Measurements from ENCODE around the gene SP9.

Gene SP9

DNA sequence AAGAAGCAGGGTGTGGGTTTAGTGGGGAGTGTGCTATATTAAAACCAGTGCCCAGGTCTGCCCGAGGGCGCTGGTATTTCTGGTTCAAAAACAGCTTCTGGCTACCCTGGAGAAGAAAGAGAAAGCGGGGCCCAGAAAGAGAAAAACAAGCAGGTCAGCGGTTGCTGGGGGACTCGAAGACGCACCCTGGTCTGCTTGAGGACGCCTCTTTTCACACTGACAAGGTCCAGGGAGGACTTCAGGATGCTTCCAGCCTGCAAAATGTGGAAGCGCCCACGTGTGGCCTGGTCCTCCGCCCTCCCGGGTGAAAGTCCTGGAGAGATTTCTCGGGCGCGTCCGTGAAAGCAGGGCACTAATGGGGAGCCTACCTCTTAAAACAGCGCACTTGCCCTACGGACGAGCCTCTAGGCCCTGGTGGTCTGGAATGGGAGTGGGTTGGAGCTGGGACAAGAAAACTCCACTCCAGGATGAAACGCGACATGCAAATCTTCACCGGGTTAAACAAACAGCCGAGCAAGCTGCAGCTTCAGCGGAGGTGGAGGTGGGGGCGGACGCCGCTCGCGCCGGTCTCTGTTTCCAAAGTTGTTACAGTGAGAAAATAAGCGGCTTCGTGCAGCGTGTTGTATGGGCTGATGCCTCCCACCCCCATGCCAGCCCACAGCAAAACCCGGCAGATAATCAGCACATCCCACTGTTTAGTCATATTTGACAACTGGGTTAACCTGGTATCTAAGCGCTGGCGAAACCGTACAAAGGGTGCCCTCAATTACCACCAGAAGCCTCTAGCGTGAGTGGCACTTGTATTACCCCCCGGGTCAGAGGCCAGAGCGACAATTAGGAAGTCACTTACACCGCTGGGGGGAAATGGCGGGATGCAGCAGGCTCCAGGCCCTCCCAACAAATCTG, 1.1 kb upstream of the SP9 start:
- DNase-seq = no peak

DNA sequence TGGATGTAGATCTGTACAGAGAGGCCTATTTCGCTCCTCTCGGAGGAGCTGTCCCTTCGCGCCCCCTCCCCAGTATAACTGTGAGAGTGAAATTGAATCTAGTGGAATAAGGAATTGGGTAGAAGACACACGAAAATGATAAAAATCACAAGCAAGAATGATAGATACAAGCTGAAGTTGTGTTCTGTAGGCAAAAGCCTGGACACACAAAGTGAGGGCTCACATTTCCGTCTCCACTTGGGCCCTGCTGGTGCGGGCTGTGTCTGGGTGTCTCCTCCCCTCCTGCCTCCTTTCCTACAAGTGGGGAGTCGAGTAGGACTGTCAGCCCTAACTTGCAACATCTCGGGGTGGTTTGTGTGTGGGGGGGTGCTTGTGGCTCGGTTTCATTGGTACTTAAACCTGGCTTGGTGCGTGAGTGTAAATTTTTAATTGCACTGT, 457 bp upstream of the SP9 start:
- DNase-seq = no peak

DNA sequence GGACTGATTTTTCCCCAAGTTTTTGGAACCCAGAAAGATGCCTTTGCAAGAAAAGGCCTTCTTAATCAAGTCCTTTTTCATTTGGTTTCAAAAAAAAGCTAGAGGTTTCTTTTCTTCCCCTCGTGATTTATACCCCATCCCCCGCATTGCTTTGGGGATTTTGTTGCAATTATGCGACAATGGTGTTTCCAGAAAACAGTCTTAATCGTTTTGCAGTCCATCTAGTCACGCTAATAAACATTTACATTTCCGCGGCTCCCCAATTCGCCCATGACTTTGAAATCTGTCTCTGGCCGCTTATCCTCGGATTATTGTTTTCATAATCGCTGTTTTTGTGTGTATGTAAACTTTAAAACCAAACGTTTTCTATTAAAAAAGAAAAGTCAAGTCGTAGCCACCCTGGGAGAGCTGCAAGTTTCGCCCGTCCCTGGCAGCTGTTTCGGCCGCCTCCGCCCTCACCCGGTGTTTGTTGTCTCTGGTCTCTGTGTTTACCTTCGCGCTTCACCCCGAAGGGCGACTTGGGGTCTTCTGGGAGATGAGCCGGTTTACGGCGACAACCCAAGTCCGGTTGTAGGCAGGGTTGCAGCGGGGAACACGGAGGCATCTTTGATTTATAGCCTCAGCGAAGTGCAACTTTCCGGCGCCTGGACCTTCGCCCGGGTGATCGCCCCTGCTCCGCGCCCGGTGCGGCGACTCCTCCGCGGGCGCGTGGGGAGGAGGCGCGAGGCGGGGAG, 667 bp downstream of the SP9 start:
- no peak for DNase-seq

DNA sequence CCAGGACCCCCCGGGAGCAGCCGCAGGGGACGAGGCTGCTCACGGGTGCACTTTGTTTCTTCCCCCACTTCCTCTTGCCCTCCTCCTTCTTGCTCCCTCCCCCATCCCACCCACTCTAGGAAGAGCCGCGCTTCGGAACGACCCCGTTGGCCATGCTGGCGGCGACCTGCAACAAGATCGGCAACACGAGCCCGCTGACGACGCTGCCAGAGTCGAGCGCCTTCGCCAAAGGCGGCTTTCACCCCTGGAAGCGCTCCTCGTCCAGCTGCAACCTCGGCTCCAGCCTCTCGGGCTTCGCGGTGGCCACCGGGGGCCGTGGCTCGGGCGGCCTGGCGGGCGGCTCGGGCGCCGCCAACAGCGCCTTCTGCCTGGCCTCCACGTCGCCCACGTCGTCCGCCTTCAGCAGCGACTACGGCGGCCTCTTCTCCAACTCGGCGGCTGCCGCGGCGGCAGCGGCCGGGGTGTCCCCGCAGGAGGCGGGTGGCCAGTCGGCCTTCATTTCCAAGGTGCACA, 1.3 kb downstream of the SP9 start:
- no peak for DNase-seq

DNA sequence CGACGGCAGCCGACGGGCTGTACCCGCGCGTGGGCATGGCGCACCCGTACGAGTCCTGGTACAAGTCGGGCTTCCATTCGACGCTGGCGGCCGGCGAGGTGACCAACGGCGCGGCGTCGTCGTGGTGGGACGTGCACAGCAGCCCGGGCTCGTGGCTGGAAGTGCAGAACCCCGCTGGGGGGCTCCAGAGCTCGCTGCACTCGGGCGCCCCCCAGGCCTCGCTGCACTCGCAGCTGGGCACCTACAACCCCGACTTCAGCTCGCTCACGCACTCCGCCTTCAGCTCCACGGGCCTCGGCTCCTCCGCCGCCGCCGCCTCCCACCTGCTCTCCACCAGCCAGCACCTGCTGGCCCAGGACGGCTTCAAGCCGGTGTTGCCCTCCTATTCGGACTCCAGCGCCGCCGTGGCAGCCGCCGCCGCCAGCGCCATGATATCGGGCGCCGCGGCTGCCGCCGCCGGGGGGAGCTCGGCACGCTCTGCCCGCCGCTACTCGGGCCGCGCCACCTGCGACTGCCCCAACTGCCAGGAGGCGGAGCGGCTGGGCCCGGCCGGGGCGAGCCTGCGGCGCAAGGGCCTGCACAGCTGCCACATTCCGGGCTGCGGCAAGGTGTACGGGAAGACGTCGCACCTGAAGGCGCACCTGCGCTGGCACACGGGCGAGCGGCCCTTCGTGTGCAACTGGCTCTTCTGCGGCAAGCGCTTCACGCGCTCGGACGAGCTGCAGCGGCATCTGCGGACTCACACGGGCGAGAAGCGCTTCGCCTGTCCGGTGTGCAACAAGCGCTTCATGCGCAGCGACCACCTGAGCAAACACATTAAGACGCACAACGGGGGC, 2.0 kb downstream of the SP9 start:
- no peak for DNase-seq

DNA sequence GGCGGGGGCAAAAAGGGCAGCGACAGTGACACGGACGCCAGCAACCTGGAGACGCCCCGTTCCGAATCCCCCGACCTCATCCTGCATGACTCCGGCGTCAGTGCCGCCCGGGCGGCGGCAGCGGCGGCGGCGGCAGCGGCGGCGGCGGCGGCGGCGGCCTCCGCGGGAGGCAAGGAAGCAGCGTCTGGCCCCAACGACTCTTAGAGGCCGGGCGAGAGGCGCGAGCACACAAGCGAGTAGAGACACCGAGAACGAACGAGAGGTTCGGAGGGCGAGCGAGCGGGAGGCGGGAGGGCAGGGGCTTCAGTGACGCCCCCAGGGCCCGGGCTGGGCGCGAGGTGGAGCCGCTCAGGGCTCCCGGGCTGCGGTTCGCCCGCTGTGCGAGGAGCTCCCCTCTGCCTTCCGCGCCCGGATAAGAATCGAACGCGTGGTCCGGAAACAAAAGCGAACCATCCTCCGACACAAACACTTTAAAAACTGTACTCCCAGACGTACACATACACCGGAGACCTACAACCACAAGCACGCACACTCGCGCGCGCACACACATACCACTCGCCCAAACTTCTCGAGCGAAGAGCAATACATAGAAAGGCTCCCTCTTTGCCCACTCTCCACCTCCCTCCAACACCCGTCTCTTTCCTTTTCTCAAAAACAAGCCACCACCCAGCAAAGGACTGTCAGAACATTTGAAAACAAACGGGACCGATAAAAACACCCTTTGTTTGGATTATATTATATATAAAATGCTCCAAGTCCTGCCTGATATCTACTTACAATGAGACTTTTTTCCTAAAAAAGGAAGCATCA, 2.8 kb downstream of the SP9 start:
- no peak for DNase-seq

DNA sequence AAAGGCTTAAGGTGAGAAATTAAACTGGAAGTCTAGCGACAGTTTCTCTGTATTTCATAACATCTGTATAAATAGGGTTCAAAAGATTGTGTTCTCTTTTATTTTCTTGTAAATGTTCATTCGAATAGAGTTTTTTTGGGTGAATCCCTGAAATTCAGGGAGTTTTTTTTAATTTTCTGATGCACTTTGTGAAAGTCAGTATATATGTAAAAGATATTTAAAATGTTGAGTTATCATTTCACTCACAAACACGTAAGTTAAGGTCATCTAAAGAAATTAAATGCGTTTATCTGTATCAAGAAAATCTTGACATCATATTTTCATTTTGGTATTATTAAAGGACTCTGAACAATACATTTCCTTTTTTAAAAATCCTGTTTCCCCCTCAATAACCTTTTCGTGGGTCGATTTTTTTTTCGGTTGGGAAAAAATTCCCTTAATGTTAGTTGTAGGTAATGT, 3.4 kb downstream of the SP9 start:
- DNase-seq = no peak

DNA sequence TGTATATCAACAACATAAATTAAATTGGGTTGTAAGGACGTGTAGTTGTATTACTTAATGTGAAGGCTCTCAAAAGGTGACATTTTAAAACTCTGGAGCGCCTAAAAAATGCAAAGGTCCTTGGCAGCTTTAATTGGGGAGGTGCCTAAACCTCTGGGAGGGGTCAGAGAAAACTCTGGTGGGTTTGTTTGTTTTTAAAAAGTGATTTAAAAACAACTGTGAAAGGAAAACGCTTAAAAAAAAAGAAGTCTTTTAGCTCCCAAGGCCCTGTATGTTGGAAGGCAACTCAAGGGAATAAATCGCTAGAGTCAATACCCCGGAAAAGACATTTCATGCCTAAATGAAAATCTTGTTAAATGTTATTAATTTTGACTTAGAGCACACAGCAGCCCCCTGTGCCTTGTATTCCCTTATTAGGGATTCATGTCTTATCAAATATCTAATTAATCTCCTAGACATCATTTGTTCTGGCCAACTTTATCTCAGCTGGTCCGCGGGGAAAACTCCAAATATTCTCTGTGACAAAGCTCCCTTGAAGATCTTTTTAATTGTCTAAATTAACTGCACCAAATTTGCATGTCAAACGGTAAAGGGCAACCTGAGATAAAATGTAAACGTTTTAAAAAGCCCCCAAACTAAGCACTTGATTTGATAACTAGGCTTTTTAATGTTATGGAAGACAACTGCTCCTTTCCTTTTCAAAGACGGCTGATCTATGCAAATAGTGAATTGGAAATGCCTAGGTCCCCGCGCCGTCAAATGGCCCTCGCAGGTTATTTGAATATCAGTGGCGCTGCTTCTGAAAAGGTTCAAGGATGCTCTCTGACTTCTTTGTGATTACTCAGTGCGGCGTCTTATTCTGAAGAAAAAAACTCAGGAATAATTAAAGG, 4.2 kb downstream of the SP9 start:
- no peak for DNase-seq

DNA sequence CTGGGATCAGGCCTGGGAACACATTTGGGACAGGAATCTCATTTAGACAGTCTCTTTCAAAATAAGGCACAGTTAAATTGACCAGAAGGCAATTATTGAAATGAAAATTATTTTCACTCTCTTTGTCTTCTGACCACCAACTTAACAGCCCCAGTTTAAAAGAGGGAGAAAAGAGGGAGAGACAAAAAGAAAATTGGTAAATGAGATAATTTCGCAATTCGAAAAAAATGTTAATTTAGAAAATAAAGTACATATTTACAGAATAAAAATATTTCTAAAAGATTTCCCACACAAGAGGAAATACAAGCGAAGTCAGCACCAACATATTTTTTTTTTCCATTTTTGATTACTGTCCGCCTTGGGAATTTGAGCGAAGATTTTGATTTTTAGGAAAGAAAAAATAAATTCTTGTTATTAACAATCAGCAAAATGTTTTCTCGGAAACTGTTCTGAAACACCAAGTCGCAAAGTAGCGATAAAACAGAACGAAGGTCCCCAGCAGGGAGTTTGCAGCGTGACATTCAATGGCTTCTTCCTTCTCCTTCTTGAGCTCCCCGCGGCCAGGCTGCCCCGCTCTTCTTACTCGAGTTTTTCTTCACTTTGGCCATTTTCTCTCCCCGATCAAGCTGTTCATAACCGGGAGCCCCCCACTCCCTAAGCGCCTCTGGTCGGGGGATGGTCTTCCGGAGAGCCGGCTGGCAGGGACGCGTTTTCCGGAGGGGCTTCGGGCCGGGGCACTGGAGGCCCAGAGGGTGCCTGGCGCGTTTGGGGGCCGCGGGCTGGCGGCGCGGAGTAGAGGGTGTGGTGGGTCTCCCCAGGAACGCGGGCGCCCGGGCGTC, 5.0 kb downstream of the SP9 start:
- DNase-seq = no peak

DNA sequence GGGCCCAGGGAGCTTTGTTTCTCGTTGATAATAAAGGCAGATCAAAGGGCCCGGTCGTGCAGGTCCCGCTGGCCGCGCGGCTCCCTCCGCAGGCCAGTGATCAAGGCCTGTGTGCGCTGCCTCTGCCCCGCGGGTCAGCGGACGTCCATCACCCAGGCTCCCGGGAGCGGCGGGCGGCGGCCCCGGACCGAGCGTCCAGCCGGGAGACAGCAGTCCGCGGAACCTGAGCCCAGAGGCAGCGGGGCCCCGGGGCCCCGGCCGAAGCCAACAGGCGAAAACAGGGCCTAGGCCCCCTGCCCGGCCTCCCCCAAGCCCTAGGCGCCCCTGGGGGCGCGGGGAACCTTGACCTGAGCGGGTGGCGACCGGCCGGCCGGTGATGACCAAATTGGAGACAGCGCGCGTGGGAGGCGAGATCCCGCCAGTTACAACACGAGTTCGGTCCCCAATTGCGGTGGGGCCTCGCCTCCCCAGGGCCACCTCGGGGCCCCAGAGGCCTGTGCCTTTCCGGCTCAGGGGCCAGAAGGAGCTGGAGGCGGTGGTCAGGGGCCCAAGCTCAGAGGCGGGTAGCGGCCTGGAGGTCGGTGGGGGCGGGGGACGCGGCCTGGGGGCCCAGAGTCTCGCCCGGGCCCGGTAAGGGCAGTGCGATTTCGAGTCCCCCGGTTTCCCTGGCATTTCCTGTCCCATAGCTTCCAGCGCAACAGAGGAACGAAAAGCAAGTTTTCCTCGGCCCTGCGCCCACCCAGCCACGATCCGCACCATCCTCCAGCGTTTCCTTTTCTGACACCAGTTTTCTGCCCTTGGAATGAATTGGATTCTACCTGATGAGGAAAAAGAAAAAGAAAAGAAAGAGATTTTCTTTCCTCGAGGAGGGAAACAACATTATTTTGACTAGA, 5.9 kb downstream of the SP9 start:
- DNase-seq = no peak

DNA sequence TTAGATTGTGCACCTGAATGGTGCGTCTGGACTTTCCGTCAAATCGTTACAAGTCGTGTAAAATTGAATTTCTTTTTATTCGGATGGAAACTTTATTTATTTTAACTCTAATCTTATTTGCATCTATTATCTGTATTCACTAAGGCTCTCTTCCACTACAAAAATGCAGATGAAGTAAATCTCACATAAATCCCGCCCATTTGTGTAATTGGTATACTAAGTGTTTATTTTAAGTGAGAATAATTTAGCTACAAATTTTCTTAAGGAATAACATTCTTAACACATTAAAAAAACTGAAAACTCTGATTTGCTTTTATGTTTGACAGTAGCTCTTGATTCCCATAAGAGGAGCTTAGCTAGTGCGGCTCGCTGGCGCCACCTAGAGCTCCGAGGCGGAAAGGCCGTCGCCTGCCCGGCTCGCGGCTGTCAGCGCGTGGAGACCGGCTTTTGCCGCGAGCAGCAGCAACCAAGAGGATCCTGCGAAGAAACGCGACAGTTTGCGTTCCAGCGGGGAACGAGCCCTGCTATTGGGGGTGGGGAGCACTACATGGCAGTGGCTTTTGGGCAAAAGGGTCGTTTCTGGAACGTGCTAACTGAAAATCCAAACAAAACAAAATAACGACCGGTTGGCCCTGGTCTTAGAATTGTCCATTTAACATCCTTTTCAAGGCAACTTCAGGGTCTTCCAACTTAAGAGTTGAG, 6.7 kb downstream of the SP9 start:
- DNase-seq = peak; percentile 84

DNA sequence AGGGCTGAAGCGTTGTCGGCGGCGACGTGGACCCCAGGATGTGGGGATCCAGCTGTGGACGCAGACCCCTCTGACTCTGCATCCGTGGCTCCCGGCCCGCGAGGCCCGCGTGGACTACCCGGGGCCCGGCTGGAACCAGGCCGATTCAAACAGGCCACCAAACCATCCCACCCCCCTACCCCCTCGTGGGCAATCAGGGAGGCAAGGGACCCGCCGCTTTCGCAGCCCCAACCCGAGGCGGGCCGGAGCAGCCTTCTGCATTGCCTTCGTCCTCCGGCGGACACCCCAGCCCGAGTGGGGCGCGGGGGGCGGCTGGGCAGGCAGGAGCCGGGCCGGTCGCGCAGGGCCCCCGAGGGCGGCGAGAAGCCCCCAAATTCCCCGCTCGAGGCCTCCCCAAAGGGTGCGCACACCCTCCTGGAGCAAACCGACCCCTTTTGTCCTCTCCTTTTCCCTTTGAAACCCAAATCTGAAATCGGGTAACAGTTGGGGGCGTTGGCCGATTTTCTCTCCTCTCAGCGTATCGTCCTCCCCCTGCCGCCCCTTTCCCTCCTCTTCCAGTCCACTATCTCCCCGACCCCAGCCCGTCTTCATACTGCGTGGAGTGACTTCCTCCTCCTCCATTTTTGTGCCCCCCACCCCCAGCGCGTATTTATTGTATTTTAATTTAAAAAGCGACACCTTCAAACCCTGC, 7.4 kb downstream of the SP9 start:
- no peak for DNase-seq

DNA sequence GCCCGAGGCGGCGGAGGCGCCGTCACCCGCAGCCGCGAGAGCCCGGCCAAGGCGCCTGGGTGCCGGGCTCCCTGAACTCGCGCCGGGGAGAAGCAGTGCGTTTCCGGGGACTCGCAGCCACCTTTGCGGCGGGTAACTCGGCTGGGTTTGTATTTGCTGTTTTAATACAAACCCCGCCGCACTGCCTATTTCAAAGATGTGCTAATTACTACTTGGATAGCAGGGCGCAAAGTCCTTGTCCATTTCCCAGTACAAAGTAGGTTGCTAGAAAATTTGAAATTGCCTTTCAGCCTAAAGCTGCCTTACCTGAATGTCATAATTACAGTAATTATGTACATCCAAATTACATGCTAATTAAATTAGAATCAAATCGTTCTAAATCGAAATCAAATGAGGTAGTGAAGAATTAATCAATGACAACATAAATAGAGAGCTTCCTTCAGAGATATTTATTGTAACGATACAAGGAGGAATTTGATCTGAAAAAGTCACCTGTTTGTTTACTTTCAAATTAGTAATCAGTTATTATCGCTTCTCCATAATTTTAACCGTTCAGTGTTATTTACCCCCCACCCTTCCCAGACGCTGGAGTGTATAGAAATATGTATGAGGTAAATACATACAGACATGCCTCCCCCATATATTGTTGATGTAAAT, 8.1 kb downstream of the SP9 start:
- DNase-seq = no peak

DNA sequence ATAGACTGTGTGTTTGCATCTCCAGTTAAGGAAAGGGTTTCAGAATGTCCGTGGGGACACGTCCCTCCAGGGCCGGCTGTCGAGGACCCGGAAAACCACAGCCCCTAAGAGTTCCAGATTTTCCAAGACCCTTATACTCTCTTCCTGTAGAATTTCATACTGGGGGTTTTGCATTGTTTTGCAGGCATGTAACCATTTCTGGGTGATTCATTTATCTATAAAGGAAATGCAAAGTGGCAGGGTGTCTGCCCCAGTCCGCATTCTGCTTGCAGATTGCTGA, 8.5 kb downstream of the SP9 start:
- DNase-seq = no peak

DNA sequence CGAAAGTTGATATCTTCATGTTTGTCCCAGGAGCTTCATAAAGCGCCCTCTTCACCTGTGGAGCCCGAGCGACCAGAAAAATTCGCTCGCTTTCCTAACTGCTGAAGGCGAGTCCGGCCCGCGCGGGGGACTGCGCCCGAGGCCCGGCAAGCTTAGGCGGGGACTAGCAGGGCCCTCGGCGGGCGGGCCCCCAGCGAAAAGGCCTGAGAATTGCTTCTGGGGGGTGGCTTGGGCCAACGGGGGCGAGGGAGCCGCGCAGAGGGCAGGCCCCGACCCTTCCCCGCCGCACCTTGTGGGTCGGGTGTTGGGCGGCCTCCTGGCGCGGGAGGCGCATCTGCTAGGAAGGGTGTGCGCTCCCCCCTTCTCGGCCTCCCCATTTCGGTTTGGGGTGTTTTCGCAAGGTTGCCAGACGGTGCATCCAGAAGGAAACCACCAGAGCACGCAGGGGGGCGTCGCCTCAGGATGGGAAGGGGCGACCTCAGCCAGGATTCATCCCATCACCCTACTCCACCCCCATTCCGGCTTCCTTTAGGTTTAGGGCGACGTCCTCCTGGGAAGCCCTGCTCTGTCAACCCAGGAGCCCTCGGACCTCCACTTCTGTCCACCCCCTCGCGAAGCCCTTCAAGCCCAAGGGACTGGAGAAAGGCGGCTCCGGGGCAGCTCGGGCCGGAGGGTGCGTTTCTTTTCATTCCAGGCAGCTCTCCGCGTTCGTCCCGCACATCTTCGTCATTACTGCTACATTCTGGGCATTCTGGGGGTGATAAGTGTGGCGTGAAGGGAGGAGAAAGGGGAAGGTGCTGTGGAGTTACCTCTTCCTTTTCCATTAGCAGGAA, 9.1 kb downstream of the SP9 start:
- no peak for DNase-seq

DNA sequence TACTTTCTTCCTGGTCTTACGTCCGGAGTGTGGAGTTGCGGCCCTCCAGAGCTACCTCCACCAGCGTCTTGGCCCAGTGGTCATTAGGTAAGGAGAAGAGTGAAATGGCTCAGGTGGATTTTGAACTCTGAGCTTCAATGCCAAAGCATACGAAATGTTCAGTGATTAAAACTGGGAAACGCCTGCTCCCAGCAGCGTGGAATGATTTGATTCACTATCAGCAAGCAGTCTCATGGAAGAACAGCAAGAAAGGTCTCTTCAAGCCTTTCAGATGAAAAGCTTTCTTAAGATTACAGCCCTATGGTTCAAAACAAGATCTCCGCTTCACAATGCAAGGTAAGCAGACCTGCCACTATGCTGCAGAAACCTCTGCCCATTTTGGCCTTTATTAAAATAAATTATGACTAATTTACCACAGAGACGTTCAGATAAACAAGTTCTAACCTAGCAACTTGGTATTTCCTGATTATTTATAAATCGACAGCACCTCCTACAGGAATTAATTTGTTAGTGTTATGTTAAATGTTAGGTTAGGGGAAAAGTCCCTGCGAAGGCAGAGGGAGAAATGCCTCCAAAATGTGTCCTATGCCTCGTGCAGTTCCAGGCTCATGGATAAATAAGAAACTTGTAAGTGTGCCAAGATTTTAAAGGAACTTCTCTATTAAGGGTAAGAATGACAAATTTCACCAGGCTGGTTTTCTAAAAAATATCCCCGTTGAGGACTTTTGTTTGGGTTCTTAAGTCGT, 10.1 kb downstream of the SP9 start:
- DNase-seq = no peak

All from stimulated activated CD4-positive, alpha-beta T cell treated with anti-CD3 and anti-CD28 coated beads, Interleukin-12 subunit alpha, Interleukin-12 subunit beta, amount 100 ng/mL, for 4 hours (primary cell).